Muscle layer of colon (tissue), 2 donors: ENCODE results near the gene ZIC1.

Experiments
- H3K27ac ChIP-seq: one replicate; pipeline ENCODE4 v1.7.0; 2013; ENCODE audit warnings: low read depth, mild to moderate bottlenecking, low read length, moderate library complexity
- H3K27me3 ChIP-seq, 2 donors: one replicate each; pipeline ENCODE4 v1.7.0; 2013; ENCODE audit warnings: low read length in 2 of 2, mild to moderate bottlenecking in 2 of 2; ENCODE audit not compliant: insufficient read depth in 2 of 2, control insufficient read depth in 1 of 2
- H3K36me3 ChIP-seq: one replicate; pipeline ENCODE4 v1.7.0; 2013; ENCODE audit warnings: mild to moderate bottlenecking, low read length; ENCODE audit not compliant: insufficient read depth
- H3K4me1 ChIP-seq: one replicate; pipeline ENCODE4 v1.7.0; 2013; ENCODE audit warnings: mild to moderate bottlenecking, low read length; ENCODE audit not compliant: insufficient read depth
- H3K4me3 ChIP-seq, 2 donors: one replicate each; pipeline ENCODE4 v1.7.0; 2013; ENCODE audit warnings: low read length in 2 of 2, low read depth in 1 of 2, mild to moderate bottlenecking in 1 of 2, moderate library complexity in 1 of 2
- H3K9ac ChIP-seq: one replicate; pipeline ENCODE4 v1.7.0; 2013; ENCODE audit warnings: low read length
- H3K9me3 ChIP-seq: one replicate; pipeline ENCODE4 v1.7.0; 2013; ENCODE audit warnings: mild to moderate bottlenecking, low read length
- donor health status: abdominal sarcoma.
- donor health status: Adenocarcinoma of cecum.

Gene ZIC1

DNA sequence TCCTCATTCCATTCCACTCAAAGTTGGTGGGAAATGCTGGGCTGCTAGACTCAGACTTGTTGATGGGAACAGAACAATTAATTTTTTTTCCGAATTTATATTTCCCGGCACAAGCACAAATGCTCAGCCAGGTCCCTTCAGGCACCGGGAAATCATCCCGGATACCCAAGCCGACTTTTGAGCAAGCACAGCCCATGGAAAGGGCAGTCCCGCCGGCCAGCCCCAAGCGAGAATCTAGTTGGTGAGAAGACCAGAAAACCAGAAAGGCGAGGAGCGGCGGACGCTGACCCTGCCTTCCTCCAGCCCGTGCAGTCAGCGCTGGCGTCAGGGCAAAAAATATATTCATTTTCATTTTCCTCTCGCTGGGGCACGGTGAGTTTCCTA is 2.1 kb upstream of the ZIC1 start:
- no peak overlapping the region for H3K9ac ChIP-seq
- peaks cover 21% of the 10 kb centered on the region for H3K4me1 ChIP-seq
- peaks cover 24% of the 10 kb centered on the region for H3K9me3 ChIP-seq
- peaks cover 86 to 87% of the 10 kb centered on the region in 2 donors for H3K27me3 ChIP-seq
- no peak overlapping the region for H3K4me3 ChIP-seq
- no peaks in the 10 kb centered on the region for H3K36me3 ChIP-seq
- no peak overlapping the region for H3K27ac ChIP-seq

DNA sequence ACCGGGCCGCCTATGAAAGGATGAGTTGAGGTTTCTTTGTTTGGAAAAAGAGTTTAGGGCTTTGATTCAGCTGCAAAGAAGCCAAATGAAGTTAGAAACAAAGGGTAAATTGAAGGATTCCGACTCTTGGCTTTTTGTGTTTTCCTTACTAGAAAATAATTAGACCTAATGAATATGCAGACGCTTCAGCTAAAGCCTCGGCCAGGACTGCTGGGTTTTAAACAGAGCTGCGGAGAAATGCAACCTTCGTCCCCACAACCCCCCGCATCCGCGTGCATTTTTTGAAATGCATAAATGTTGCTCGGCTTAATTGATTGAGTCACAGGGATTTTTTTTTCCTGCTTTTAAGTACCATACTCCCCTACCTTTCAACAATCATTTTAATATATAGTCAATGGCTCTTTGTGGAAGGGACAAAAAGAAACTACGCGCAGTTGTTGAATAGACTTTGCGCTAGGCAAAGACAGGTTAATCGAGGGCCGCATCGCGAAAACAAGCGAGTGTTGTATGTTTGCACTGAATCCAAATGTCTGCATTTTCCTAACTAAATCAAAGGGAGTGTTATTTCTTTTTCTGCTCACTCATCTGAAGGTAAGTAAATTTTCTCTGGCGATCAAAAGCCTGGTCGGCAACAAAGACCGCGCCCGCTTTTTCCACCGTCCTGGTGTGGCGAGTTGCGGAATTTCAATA is 1.5 kb upstream of the ZIC1 start:
- H3K4me1 ChIP-seq = peaks cover 21% of the 10 kb centered on the region

DNA sequence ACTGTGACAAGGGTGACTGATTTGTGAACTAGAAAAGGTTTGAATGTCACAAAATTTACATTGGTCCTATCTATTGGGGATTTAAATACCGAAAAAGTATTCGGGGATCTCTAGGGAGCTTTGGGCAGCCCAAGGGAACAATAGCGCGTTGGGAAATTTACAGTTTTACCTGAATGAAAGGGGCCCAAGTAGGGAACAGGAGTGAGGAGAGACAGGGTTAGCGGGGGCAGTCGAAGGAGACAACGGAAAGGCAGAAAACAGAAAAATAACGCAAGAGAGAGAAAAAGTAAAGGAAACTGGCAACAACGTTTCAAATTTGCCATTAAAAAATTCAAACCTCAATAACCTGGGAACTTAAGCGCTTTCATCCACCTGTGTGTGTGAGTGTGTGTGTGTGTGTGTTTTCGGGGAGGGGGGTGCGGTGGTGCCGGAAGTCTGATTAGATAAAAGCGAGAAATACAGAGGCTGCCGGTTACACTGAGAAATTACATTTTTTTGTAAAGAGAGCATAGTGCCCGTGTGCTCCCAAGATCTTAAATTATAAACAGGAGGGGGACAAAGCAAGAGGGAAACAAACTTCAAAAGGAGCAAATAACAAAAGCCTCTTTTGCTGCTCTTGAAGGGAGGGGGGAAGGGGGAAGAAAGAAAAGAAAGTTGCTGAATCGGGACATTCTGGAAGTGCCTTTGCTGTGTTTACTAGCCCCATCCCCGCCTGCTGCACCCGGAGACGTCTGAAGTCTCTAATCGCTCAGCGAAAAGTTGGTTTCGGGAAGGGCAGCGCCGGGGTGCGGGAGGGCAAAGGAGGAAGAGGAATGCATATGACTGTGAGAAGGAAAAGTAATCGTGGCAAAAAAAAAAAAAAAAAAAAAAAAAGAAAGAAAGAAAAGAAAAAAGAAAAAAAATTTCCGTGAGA is 721 bp upstream of the ZIC1 start:
- Histone ChIP-seq H3K27ac (no peak overlapping the region), H3K4me1 (peaks cover 25% of the 10 kb centered on the region), H3K4me3 (no peak overlapping the region), H3K36me3 (no peaks in the 10 kb centered on the region), H3K9me3 (peaks cover 29% of the 10 kb centered on the region), H3K9ac (no peak overlapping the region), H3K27me3 (peaks cover 94 to 100% of the 10 kb centered on the region in 2 donors)

More for the DNA sequence above, 1.5 kb upstream of the ZIC1 start:
- H3K36me3 ChIP-seq = no peaks in the 10 kb centered on the region
- no peak overlapping the region for H3K27ac ChIP-seq
- peaks cover 86 to 93% of the 10 kb centered on the region in 2 donors for H3K27me3 ChIP-seq
- H3K9me3 ChIP-seq = peaks cover 29% of the 10 kb centered on the region
- H3K4me3 ChIP-seq = no peak overlapping the region
- no peak overlapping the region for H3K9ac ChIP-seq

DNA sequence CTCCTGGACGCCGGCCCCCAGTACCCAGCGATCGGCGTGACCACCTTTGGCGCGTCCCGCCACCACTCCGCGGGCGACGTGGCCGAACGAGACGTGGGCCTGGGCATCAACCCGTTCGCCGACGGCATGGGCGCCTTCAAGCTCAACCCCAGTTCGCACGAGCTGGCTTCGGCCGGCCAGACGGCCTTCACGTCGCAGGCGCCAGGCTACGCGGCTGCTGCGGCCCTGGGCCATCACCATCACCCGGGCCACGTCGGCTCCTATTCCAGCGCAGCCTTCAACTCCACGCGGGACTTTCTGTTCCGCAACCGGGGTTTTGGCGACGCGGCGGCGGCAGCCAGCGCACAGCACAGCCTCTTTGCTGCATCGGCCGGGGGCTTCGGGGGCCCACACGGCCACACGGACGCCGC is 956 bp downstream of the ZIC1 start:
- Histone ChIP-seq H3K27ac (no peak overlapping the region), H3K9me3 (peaks cover 29% of the 10 kb centered on the region), H3K27me3 (peaks cover 93 to 98% of the 10 kb centered on the region in 2 donors), H3K4me3 (peak overlapping the region; percentile 25 to 49), H3K36me3 (no peaks in the 10 kb centered on the region), H3K4me1 (peaks cover 27% of the 10 kb centered on the region), H3K9ac (no peak overlapping the region)

DNA sequence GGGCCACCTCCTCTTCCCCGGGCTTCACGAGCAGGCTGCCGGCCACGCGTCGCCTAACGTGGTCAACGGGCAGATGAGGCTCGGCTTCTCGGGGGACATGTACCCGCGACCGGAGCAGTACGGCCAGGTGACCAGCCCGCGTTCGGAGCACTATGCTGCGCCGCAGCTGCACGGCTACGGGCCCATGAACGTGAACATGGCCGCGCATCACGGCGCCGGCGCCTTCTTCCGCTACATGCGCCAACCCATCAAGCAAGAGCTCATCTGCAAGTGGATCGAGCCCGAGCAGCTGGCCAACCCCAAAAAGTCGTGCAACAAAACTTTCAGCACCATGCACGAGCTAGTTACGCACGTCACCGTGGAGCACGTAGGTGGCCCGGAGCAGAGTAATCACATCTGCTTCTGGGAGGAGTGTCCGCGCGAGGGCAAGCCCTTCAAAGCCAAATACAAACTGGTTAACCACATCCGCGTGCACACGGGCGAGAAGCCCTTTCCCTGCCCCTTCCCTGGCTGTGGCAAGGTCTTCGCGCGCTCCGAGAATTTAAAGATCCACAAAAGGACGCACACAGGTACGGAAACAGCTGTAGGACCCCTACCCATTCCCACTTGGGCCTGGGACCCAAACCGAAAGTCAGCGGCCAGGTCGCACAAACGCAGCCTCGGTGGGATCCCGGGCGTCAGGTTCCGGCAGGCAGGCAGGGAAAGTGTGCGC is 1.5 kb downstream of the ZIC1 start:
- Histone ChIP-seq H3K27ac (no peak overlapping the region), H3K27me3 (peaks cover 93 to 98% of the 10 kb centered on the region in 2 donors), H3K9ac (no peak overlapping the region), H3K4me3 (peak overlapping the region; percentile 25 to 49), H3K4me1 (peaks cover 27% of the 10 kb centered on the region), H3K36me3 (no peaks in the 10 kb centered on the region), H3K9me3 (peaks cover 34% of the 10 kb centered on the region)

DNA sequence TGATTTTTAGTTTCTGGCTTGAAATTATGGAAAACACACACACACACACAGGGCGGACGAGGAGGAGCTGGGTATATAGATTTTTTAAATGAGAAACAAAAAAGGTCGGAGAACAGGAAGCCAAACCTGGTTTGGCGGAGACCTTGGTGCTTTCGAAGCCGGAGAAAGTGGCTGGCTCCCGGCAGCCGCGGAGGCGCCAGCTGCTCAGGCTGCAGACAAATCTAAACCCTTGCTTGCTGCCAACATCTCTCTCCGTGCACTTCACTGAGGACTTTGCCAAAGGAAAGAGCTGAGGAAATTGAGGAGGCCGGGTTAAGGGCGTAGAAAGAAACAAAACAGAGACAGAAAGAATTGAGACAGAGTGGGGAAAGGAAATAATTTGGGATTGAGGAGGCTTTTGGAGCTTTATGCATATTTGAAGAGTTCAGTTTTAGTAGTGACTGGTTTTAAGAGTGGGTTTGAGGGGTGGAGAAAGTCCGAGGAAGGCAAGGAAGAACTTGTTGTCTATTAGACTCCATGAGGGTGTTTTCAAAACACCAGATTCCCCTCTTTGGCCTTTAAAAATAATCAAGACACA is 2.2 kb downstream of the ZIC1 start:
- Histone ChIP-seq H3K9me3 (peaks cover 34% of the 10 kb centered on the region), H3K4me1 (peaks cover 27% of the 10 kb centered on the region), H3K27ac (no peak overlapping the region), H3K27me3 (peaks cover 93 to 97% of the 10 kb centered on the region in 2 donors), H3K9ac (no peak overlapping the region), H3K4me3 (peak overlapping the region; percentile 25 to 49), H3K36me3 (no peaks in the 10 kb centered on the region)

DNA sequence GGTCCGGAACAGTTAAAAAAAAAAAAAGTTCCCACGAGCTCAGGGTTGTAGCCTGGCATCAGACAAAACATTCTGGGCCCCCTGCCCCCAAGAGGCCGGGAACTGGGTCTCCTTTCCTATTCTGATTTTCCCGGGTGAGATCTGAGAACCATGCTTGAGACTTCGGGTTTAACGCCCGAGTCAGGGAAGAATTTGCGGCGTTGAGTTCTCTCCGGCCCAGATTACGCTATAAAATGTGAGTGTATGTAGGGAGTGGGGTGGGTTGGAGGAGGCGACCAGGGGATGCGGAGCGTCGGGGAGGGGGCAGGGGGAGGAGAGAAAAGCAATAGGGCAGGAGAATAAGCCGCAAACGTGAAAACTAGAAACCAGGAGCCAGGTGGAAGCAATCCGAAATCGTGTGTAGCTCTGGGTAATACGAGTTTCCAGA is 2.7 kb downstream of the ZIC1 start:
- H3K9me3 ChIP-seq = peaks cover 32% of the 10 kb centered on the region
- no peak overlapping the region for H3K4me3 ChIP-seq
- peaks cover 27% of the 10 kb centered on the region for H3K4me1 ChIP-seq
- H3K27me3 ChIP-seq = peaks cover 92 to 95% of the 10 kb centered on the region in 2 donors
- no peaks in the 10 kb centered on the region for H3K36me3 ChIP-seq
- no peak overlapping the region for H3K27ac ChIP-seq
- no peak overlapping the region for H3K9ac ChIP-seq

DNA sequence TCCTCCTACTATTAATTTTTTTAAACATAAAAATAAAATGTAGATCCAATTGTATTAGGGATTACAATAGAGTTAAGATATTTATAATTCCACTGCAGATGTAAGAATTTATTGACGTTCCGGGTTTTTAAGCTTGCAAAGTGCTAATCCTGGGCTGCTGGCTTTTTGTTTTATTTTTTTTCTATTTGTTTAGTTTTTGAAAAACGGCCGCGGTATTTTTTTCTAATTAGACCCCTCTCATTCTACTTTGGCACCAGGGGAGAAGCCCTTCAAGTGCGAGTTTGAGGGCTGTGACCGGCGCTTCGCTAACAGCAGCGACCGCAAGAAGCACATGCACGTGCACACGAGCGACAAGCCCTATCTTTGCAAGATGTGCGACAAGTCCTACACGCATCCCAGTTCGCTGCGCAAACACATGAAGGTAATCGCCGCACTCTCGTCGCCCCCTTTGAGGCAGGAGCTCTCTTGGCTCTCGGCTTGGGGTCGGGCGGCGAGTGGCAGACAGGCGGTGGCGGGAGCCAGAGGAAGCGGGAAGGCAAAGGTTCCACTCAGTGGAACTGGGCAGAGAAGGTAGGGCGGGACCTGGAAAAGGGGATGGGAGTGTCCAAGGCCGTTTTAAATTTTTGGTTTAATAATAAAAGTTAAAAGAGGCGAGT is 3.2 kb downstream of the ZIC1 start:
- Histone ChIP-seq H3K4me1 (peaks cover 22% of the 10 kb centered on the region), H3K27me3 (peaks cover 92 to 93% of the 10 kb centered on the region in 2 donors), H3K9me3 (peaks cover 28% of the 10 kb centered on the region), H3K27ac (no peak overlapping the region), H3K9ac (no peak overlapping the region), H3K4me3 (no peak overlapping the region), H3K36me3 (no peaks in the 10 kb centered on the region)

DNA sequence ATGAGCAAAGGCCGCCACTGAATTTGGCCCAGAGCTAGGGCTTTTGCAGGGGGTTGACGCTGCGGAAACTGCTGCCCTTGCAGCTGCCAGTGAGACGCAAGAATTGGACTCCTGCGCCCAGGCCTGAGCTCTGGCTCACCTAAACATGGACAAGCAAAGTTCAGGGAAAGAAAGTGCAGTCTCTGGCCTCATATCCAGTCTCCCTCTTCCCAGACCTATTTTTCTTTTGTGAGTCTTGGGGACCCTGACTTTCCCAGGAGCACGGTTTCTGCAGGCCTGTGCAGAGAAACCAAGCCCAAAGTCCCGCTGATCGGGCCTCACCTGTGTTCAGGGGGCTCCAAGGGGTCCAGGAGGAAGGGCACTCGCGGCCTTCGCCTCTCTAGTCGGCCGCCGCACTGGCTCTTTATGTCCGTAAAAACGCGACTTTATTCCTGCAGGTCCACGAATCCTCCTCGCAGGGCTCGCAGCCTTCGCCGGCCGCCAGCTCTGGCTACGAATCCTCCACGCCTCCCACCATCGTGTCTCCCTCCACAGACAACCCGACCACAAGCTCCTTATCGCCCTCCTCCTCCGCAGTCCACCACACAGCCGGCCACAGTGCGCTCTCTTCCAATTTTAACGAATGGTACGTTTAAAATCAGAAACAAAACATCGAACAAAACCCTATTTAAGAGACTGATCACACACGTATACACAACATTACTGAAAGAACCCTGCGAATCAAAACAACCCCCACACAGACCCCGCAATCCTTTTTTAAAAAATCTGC is 3.9 kb downstream of the ZIC1 start:
- H3K27ac ChIP-seq = no peak overlapping the region
- peak overlapping the region in 1 of 2 donors; percentile 23 for H3K4me3 ChIP-seq
- peaks cover 21% of the 10 kb centered on the region for H3K9me3 ChIP-seq
- H3K36me3 ChIP-seq = no peaks in the 10 kb centered on the region
- peaks cover 92 to 93% of the 10 kb centered on the region in 2 donors for H3K27me3 ChIP-seq
- H3K4me1 ChIP-seq = peaks cover 16% of the 10 kb centered on the region
- no peak overlapping the region for H3K9ac ChIP-seq

DNA sequence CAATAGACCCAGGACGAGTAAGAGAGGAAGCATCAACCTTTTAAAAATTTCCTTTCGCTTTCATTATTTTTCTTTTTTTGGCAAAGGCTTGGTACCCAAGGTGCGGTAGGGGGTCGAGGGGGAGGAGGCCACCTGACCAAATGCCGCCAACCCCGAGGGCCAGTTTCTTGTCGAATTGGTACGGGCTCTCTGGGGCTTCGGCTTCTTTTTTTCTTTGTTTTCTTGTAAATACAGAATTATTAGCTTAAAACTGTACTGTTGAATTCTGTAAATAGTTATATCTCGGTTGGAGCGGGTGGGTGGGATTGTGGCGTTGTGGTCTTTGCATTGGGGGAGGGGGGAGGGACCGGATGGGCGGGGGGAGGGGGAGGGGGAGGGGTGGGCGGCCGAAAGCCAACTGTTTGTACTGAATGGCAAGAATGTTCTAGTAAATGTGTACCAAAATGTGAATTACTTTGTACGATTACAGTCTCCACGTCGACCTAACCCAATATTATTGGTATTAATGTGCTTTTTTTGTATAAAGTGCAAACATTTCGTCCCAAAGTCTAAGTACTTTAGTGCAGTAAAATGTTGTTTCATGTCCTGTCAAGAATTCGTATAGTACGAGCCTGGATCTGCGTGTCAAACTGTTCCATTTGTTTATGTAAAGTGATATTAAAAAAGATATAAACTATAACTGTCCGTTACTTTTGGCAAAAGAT is 4.7 kb downstream of the ZIC1 start:
- H3K4me1 ChIP-seq = peaks cover 19% of the 10 kb centered on the region
- H3K36me3 ChIP-seq = no peaks in the 10 kb centered on the region
- H3K4me3 ChIP-seq = peak overlapping the region in 1 of 2 donors; percentile 23
- H3K27ac ChIP-seq = no peak overlapping the region
- H3K27me3 ChIP-seq = peaks cover 92 to 93% of the 10 kb centered on the region in 2 donors
- peaks cover 19% of the 10 kb centered on the region for H3K9me3 ChIP-seq
- H3K9ac ChIP-seq = no peak overlapping the region
